ENCODE data around the gene TEKT5. TPM values are rescaled to one million over a fixed set of nuclear protein-coding genes. Genes with fewer than 3 reads are reported as not detected.

Gene TEKT5
- total RNA-seq, 4 donors from 2014 or later = 0.62 TPM; not detected in 3

DNA sequence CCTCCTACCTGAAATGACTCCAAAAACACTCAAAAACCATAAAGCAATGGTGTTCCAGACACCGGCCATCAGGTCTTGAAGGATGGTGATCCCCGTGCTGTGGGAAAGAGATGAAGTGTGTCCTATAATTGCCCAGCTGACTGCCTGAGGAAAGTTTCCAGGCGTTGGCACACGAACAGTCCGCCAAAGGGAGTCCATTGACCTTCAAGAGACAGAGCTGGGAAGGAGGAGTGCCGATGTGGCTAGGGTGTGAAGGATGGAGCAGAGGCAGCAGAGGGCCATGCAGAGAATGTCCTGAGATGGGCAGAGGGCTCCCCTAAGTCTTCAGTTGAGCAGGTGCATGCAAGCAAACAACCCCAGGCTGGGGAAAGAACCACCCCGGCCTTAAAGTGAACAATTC, 37.1 kb upstream of the TEKT5 start:
- no peak for TF ChIP-seq POLR2A (IDR thresholded peaks at IDR 0.05)
- TF ChIP-seq, protein P1, sequence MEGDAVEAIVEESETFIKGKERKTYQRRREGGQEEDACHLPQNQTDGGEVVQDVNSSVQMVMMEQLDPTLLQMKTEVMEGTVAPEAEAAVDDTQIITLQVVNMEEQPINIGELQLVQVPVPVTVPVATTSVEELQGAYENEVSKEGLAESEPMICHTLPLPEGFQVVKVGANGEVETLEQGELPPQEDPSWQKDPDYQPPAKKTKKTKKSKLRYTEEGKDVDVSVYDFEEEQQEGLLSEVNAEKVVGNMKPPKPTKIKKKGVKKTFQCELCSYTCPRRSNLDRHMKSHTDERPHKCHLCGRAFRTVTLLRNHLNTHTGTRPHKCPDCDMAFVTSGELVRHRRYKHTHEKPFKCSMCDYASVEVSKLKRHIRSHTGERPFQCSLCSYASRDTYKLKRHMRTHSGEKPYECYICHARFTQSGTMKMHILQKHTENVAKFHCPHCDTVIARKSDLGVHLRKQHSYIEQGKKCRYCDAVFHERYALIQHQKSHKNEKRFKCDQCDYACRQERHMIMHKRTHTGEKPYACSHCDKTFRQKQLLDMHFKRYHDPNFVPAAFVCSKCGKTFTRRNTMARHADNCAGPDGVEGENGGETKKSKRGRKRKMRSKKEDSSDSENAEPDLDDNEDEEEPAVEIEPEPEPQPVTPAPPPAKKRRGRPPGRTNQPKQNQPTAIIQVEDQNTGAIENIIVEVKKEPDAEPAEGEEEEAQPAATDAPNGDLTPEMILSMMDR (IDR thresholded peaks at IDR 0.05) = no peak
- DNase-seq = no peak

GRCh38 chr16:10729104-10730048, 34.6 kb upstream of the TEKT5 start:
- Histone ChIP-seq H3K36me3 (no peaks in the 10 kb centered on the region), H3K4me1 (no peaks in the 10 kb centered on the region), H3K27ac (no peak overlapping the region), H3K4me3 (no peak overlapping the region), H3K9me3 (no peaks in the 10 kb centered on the region), H3K27me3 (no peaks in the 10 kb centered on the region)
- DNase-seq = no peak
- TF ChIP-seq, protein P1 (IDR thresholded peaks at IDR 0.05) = no peak
- TF ChIP-seq POLR2A (IDR thresholded peaks at IDR 0.05) = no peak
- intact Hi-C loops (cut with DNase I; ENCODE audit: low total_unique reads) = no loop called here

More for the DNA sequence above, 37.1 kb upstream of the TEKT5 start:
- H3K4me3 ChIP-seq = no peak overlapping the region
- no peaks in the 10 kb centered on the region for H3K4me1 ChIP-seq
- no peaks in the 10 kb centered on the region for H3K9me3 ChIP-seq
- H3K27ac ChIP-seq = no peak overlapping the region
- intact Hi-C loops (cut with DNase I; ENCODE audit: low total_unique reads) = no loop called here
- no peaks in the 10 kb centered on the region for H3K36me3 ChIP-seq
- H3K27me3 ChIP-seq = no peaks in the 10 kb centered on the region

GRCh38 chr16:10728003-10728887, 33.5 kb upstream of the TEKT5 start:
- no peak overlapping the region for H3K4me3 ChIP-seq
- TF ChIP-seq, protein P1 (IDR thresholded peaks at IDR 0.05) = no peak
- no peak for TF ChIP-seq POLR2A (IDR thresholded peaks at IDR 0.05)
- no peak overlapping the region for H3K27ac ChIP-seq
- H3K36me3 ChIP-seq = no peaks in the 10 kb centered on the region
- H3K27me3 ChIP-seq = no peaks in the 10 kb centered on the region
- no peaks in the 10 kb centered on the region for H3K4me1 ChIP-seq
- no peaks in the 10 kb centered on the region for H3K9me3 ChIP-seq
- intact Hi-C loops (cut with DNase I; ENCODE audit: low total_unique reads) = no loop called here
- DNase-seq = no peak

- no peak for TF ChIP-seq POLR2A (IDR thresholded peaks at IDR 0.05)
- TF ChIP-seq, protein P1 (IDR thresholded peaks at IDR 0.05) = no peak
- Histone ChIP-seq H3K4me1 (no peaks in the 10 kb centered on the region), H3K36me3 (no peaks in the 10 kb centered on the region), H3K9me3 (no peaks in the 10 kb centered on the region), H3K27me3 (no peaks in the 10 kb centered on the region), H3K27ac (no peak overlapping the region), H3K4me3 (no peak overlapping the region)
- intact Hi-C loops (cut with DNase I; ENCODE audit: low total_unique reads) = no loop called here
- no peak for DNase-seq
Measured at GRCh38 chr16:10708969-10709368, 14.2 kb upstream of the TEKT5 start.

Measured in uterus (tissue), 4 donors.